GM10266 (cell line): Measurements from ENCODE around the gene REXO1.

Experiments used
- DNase-seq: peaks from one replicate; pipeline ENCODE4 v3.0.0; 2012; ENCODE audit errors: extremely low spot score
- TF ChIP-seq, protein P1 (sequence below): IDR thresholded peaks from 2 replicates; pipeline ENCODE4 v1.5.1; 2012; ENCODE audit warnings: mild to moderate bottlenecking, low read depth; ENCODE audit not compliant: control insufficient read depth, insufficient read depth; ENCODE audit errors: missing control alignments

REXO1 gene

DNA sequence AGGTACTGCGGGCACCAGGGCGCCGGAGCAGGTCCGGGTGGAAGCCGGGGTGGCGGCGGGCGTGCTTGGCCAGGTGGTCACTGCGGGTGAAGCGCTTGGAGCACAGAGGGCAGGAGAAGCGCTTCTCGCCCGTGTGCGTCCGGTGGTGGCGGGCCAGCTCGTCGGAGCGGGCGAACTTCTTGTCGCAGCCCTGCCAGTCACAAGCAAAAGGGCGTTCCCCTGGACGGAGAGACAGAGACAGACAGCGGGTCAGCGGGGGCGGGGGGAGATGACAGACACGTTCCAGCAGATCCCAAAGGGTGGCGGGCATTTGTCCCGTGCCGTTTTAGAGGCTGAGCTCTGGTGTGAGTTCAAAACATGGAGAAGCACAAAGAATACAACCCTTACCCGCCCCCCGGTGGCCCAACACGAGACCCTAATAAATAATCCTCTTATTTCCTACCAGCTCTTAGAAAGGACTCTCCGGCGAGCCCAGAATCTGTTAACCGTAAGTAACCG lies 6.3 kb upstream of the REXO1 start:
- no peak for DNase-seq
- TF ChIP-seq, protein P1, sequence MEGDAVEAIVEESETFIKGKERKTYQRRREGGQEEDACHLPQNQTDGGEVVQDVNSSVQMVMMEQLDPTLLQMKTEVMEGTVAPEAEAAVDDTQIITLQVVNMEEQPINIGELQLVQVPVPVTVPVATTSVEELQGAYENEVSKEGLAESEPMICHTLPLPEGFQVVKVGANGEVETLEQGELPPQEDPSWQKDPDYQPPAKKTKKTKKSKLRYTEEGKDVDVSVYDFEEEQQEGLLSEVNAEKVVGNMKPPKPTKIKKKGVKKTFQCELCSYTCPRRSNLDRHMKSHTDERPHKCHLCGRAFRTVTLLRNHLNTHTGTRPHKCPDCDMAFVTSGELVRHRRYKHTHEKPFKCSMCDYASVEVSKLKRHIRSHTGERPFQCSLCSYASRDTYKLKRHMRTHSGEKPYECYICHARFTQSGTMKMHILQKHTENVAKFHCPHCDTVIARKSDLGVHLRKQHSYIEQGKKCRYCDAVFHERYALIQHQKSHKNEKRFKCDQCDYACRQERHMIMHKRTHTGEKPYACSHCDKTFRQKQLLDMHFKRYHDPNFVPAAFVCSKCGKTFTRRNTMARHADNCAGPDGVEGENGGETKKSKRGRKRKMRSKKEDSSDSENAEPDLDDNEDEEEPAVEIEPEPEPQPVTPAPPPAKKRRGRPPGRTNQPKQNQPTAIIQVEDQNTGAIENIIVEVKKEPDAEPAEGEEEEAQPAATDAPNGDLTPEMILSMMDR, result no peak

DNA sequence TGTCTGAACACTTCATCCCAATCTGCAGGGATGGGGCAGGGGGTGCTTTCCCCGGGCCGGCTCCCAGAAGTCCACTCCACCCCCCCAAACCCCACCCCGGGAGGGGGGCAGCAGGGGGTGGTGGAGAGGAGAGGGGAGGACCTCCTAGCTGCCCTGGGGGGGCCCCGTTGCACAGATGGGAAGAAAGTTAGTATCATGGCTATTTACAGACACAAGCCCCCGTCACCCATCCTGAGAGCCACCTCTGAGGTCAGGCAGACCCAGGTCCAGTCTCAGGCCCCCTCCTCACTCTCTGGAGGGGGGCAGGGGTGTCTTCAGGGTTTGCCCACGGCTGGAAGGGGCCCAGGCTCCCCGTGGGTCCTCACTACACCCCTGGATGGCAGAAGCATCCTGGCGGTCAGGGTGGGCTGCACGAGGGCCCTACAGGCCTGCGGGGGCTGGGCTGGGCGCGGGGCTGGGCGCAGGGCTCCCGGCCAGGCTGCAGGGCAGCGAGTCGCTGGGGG lies 5.8 kb upstream of the REXO1 start:
- TF ChIP-seq, protein P1, result no peak
- no peak for DNase-seq

DNA sequence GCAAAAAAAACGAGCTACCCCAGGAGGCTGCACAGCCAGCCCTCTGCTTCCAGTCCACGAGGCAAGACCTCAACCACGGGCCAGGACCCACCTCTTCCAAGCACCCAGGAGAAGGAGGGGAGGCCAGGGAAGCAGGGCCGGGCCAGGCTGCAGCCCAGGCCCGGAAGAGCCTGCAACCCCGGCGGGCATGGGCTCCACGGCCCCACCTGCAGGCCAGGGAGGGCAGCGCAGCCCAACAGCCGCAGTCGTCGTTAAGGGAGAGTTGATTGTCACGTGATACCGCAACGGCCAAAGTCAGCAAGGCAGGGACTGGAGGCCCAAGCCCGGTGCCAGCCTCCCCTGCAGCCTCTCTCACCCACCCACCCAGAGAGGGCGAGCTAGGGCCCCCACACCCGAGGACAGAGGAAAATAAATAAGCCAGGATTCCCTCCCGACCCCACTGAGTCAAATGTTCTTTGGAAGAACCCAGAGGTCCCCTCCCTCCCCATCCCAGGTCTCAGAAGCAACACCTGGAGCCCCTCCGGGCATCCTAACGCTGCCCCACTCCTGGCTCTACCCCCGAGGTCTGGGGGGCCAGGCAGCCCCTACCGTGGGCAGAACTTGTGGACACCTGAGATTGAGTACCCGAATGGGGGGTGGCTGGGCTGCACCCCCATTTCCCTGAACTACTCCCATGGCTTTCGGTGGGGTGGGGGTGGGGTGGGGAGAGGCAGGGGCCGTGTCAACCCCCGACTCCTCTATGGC lies 5.2 kb upstream of the REXO1 start:
- DNase-seq, result peak; percentile 95
- TF ChIP-seq, protein P1, result peak; percentile 98

DNA sequence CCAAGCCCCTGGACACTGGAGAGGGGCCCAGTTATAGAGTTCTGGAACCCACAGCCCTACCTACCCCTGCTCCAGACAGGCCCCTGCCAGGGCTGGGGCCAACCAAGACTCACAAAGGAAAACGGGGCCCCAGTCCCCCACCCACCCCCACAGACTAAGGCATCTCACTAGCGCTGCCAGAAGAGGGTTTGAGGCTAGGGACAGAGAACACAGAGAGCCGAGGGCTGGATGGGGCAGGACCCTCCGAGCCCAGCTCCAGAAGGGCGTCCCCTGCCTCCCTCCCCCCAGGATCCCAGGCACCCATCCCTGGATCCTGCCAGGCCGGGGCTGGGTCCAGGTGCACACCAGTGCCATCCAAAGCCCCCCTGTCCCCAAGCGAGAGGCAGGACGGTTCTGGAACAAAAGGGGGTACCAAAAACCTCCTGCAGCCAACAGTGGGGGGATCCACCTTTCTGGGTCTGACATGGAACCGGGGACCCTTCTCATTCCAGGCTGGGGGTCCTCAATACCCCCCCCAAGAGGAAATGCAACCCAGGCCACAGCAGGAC lies 4.4 kb upstream of the REXO1 start:
- TF ChIP-seq, protein P1, result no peak
- DNase-seq, result no peak

DNA sequence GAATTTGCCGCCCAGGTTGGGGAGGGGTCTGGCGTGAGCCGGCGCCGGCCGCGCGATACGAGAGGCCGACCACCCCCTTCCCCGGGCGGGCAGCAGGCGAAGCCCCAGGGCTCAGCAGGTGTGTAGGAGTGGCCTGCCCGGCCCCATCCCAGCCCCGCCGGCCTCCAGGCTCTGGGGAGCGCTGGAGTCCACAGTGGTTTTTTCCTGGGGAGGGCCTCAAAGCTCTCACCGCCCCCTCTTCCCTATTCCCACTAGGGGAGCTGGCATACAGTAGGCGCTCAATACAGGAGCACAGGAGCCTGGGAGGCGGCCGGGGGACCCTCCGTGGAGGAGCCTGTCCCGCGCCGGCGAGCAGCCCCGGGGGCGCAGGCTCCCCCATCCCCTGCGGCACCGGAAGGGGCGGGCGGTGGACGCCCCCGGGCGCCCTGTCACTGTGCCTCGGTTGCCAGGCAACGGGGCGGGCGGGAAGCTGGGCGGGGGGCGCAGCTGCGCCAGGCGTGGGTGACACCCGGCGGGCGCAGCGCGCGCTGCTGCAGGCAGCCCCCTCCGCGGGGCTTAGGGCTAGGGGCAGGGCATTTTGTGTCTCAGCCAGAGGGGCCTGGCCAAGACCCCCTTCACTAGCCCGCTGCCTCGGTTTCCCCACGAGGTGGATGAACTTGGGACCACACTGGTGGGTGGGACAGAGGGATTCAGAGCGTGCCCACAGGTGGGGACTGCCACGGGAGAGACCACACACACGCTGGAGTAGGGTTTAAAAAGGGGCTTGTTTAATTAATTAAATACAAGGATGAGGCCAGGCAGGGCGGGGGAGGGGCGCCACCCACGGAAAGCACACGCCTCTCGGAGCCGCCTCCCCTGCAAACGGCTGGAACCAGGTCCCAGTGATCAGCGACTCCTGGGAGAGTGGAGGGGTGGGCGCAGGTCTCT lies 3.6 kb upstream of the REXO1 start:
- peak; percentile 57 for DNase-seq
- TF ChIP-seq, protein P1, result no peak

DNA sequence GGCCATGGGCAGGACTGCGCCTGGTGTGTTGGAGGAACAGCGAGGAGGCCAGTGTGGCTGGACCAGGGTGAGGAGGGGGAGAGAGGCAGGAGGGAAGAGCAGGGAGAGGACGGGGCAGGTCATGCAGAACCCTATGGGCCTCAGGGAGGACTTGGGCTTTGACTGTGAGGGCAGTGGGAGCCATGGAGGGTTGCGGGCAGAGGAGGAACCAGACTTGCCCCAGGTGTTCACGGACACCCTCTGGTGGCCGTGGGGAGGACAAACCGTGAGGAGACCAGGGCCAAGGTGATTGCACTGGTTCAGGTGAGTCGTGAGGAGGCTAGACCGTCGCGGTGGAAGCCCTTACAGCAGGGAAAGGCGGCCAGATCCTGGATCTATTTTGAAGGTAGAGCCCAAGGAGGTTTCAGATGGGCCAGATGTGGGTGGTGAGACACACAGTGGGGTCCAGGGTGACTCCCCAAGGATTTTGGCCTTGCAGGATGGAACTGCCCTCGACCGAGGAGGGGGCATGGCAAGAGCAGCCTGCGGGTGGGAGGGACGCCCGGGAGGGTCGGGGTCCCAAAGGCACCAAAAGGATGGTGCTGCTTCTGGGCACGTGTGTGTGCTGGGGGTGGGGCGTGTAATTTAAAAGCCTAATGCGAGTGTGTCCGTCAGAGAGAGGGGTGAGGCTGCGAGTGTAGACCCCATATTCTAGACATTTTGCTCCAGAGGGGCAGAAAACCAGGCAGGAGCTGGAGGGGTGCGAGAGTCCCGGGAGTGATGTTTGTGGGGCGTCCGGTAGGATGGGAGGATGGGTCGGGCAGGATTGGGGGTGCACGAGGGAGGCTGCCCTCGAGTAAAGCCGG lies 2.7 kb upstream of the REXO1 start:
- DNase-seq, result no peak
- TF ChIP-seq, protein P1, result no peak
